Epithelial cell of proximal tubule (primary cell): ENCODE data around the gene PTN. TPM values are rescaled to one million over a fixed set of nuclear protein-coding genes. Genes with fewer than 3 reads are reported as not detected.

Experiments
- DNase-seq: peaks from one replicate; pipeline ENCODE4 v3.0.0-alpha.2; 2011; ENCODE audit warnings: low read depth
- H3K4me3 ChIP-seq: 2 replicates; pipeline ENCODE4 v1.5.1; 2011; ENCODE audit warnings: low read depth, mild to moderate bottlenecking, low read length
- CTCF ChIP-seq: conservative IDR thresholded peaks from 2 replicates; pipeline ENCODE4 v1.5.1; 2012; ENCODE audit warnings: low read depth, mild to moderate bottlenecking, low read length
- total RNA-seq: library from RNA; depleted of rRNA; stranded (reverse); fragments of >200 nt; gene quantifications from 2 replicates; pipeline ENCODE4 v1.2.3, GENCODE V29; 2015

The PTN gene
- total RNA-seq, 1 donor from 2014 or later, result 16.8 TPM

- TF ChIP-seq CTCF, result no peak
- DNase-seq, result no peak
- no peak overlapping the region for H3K4me3 ChIP-seq
Observed at GRCh38 chr7:137366995-137367394, 23.5 kb upstream of the PTN start.

- no peak for TF ChIP-seq CTCF
- no peak for DNase-seq
- H3K4me3 ChIP-seq, result no peak overlapping the region
Observed at GRCh38 chr7:137363683-137364082, 20.1 kb upstream of the PTN start.

GRCh38 chr7:137360087-137360679, 16.6 kb upstream of the PTN start:
- no peak overlapping the region for H3K4me3 ChIP-seq
- no peak for DNase-seq
- no peak for TF ChIP-seq CTCF

- no peak overlapping the region for H3K4me3 ChIP-seq
- no peak for TF ChIP-seq CTCF
Observed at GRCh38 chr7:137354961-137355360, 11.4 kb upstream of the PTN start.

GRCh38 chr7:137354396-137354795, 10.9 kb upstream of the PTN start:
- DNase-seq, result no peak
- no peak for TF ChIP-seq CTCF
- no peak overlapping the region for H3K4me3 ChIP-seq

More at GRCh38 chr7:137354961-137355360, 11.4 kb upstream of the PTN start:
- DNase-seq, result no peak

- no peak for DNase-seq
- no peak for TF ChIP-seq CTCF
- H3K4me3 ChIP-seq, result no peak overlapping the region
Observed at GRCh38 chr7:137351941-137352340, 8.4 kb upstream of the PTN start.

GRCh38 chr7:137345799-137346449, 2.4 kb upstream of the PTN start:
- no peak for TF ChIP-seq CTCF
- no peak overlapping the region for H3K4me3 ChIP-seq
- no peak for DNase-seq
